HG02981 (cell line): ENCODE data around the gene XRCC5.
A peak's percentile ranks its signal among the peaks of the same experiment; 100 is the strongest.
"Not testable (repeated sequence)": the region's sequence is repeated elsewhere in the genome, so short reads cannot be mapped to it uniquely, and the experiment has no call there.

ENCODE experiments used
- ATAC-seq: cut with Tn5 transposase; IDR thresholded peaks from one replicate; pipeline ENCODE4 v1.9.1; 2021; ENCODE audit warnings: mild to moderate bottlenecking, moderate library complexity; ENCODE audit not compliant: unreplicated experiment

Gene XRCC5

GRCh38 chr2:216192931-216193330 lies 83.8 kb downstream of the XRCC5 start:
- no peak for ATAC-seq

GRCh38 chr2:216194013-216194412 lies 84.9 kb downstream of the XRCC5 start:
- ATAC-seq = no peak

GRCh38 chr2:216194561-216194960 lies 85.4 kb downstream of the XRCC5 start:
- no peak for ATAC-seq

GRCh38 chr2:216195565-216196029 lies 86.4 kb downstream of the XRCC5 start:
- no peak for ATAC-seq

- no peak for ATAC-seq
Observed at GRCh38 chr2:216201692-216202306, 92.7 kb downstream of the XRCC5 start.

GRCh38 chr2:216202626-216203250 lies 93.6 kb downstream of the XRCC5 start:
- no peak for ATAC-seq

GRCh38 chr2:216205486-216205885 lies 96.3 kb downstream of the XRCC5 start:
- ATAC-seq = no peak

- ATAC-seq = peak; percentile 85
Observed at GRCh38 chr2:216206041-216206703, 97.0 kb downstream of the XRCC5 start.

GRCh38 chr2:216206821-216207220 lies 97.7 kb downstream of the XRCC5 start:
- ATAC-seq = no peak

- ATAC-seq = not testable (repeated sequence)
Observed at GRCh38 chr2:216208661-216209060, 99.5 kb downstream of the XRCC5 start.

GRCh38 chr2:216210701-216211540 lies 101.8 kb downstream of the XRCC5 start:
- no peak for ATAC-seq

GRCh38 chr2:216211614-216212145 lies 102.5 kb downstream of the XRCC5 start:
- no peak for ATAC-seq

GRCh38 chr2:216214768-216215167 lies 105.6 kb downstream of the XRCC5 start:
- no peak for ATAC-seq

- ATAC-seq = no peak
Observed at GRCh38 chr2:216215658-216216390, 106.7 kb downstream of the XRCC5 start.

GRCh38 chr2:216216951-216217903 lies 108.1 kb downstream of the XRCC5 start:
- no peak for ATAC-seq

- ATAC-seq = peak; percentile 34
Observed at GRCh38 chr2:216217904-216218260, 108.7 kb downstream of the XRCC5 start.

- no peak for ATAC-seq
Observed at GRCh38 chr2:216219861-216220260, 110.7 kb downstream of the XRCC5 start.

GRCh38 chr2:216220976-216221375 lies 111.8 kb downstream of the XRCC5 start:
- ATAC-seq = no peak

- ATAC-seq = no peak
Observed at GRCh38 chr2:216221811-216222210, 112.7 kb downstream of the XRCC5 start.
